ENCODE results near the gene ARSG. TPM values are rescaled to one million over a fixed set of nuclear protein-coding genes. Genes with fewer than 3 reads are reported as not detected.

ARSG gene
- total and polyA plus RNA-seq, 10 of the 15 experiments (the other 5 are each of a cell fraction or from before 2014, with no cell fraction given), result 2.9 to 13.5 (median 7.6) TPM

- FAIRE-seq (peak; percentile 80), ATAC-seq (peak; percentile 99), DNase-seq (ENCODE audit: low read depth, low spot score) (no peak)
- Histone ChIP-seq H4K20me1 (ENCODE audit: control insufficient read depth, insufficient read depth) (no peaks in the 10 kb centered on the region), H3K9ac (ENCODE audit: control insufficient read depth, insufficient read depth, low read length) (no peak overlapping the region), H3K36me3 (ENCODE audit: control insufficient read depth in 2 of 2, insufficient read depth in 2 of 2, low read length in 1 of 2) (no peaks in the 10 kb centered on the region), H3K4me2 (ENCODE audit: control insufficient read depth, insufficient read depth) (peak overlapping the region; percentile 34), H2AFZ (ENCODE audit: control insufficient read depth, low read depth, low read length) (peak overlapping the region; percentile 68), H3K27me3 (replicated peaks in 1 of 2; ENCODE audit: control insufficient read depth in 2 of 2, insufficient read depth in 2 of 2, low read length in 1 of 2) (no peaks in the 10 kb centered on the region), H3K4me3 (no peak overlapping the region), H3K79me2 (ENCODE audit: control insufficient read depth, insufficient read depth, low read length) (no peaks in the 10 kb centered on the region), H3K27ac (ENCODE audit: control insufficient read depth, insufficient read depth) (no peak overlapping the region), H3K9me3 (replicated peaks; ENCODE audit: control insufficient read depth, insufficient read depth, low read length) (no peaks in the 10 kb centered on the region), H3K4me1 (ENCODE audit: control insufficient read depth, insufficient read depth, low read length) (peaks cover 6% of the 10 kb centered on the region)
- POLR2A ChIA-PET, result interaction anchor here (1.4 kb wide), 1 partner anchor 18 kb away, joined by 4 read pairs; no protein-coding TSS in a partner anchor
- CTCF ChIA-PET, result interaction anchor here (0.7 to 4.4 kb wide), 41 partner anchors 8 to 362 kb away, joined by 3 to 103 read pairs (median 4); partner anchors contain the start of gene WIPI1
- WGBS (ENCODE audit: insufficient coverage, insufficient replicate concordance, low lambda C conversion rate, missing lambda C conversion rate), result under 1% methylated on average over 11 of the region's 11 CpGs
- RAD21 ChIA-PET (ENCODE audit: unreplicated experiment), result interaction anchor here (0.6 to 2.3 kb wide), 24 partner anchors 23 to 342 kb away, joined by 3 to 25 read pairs (median 4); partner anchors contain the start of gene AMZ2
- BruUV-seq (replicated peaks), result no TSS peak
- intact Hi-C loops (cut with micrococcal nuclease; ENCODE audit: unreplicated experiment) (loop anchor here (1.0 to 2.0 kb wide), 2 partner anchors 64 to 136 kb away; no protein-coding TSS in a partner anchor), in situ Hi-C loops (cut with MboI) (no loop called here)
- SMC1A ChIA-PET (ENCODE audit: uncharacterized antibody, unreplicated experiment), result interaction anchor here (0.6 to 3.2 kb wide), 29 partner anchors 8 to 226 kb away, joined by 3 to 50 read pairs (median 4); no protein-coding TSS in a partner anchor
- TF ChIP-seq POLR2AphosphoS2 (IDR thresholded peaks at IDR 0.05; ENCODE audit: low read depth, low read length) (no peak), SMC3 (IDR thresholded peaks at IDR 0.05; ENCODE audit: borderline replicate concordance, low read length) (peak; percentile 77), POLR2A (IDR thresholded peaks at IDR 0.05; ENCODE audit: low read depth, low read length) (peak; percentile 34; the same call in 1 of the 2 replicates), BCL3 (IDR thresholded peaks at IDR 0.05; ENCODE audit: borderline replicate concordance, insufficient read depth, low read depth, low read length, poor library complexity, severe bottlenecking) (no peak), NRF1 (conservative IDR thresholded peaks at IDR 0.05; ENCODE audit: low read depth, low read length) (no peak), YY1 (IDR thresholded peaks at IDR 0.05; ENCODE audit: low read depth, low read length) (peak; percentile 62; the same call in 1 of the 2 replicates), CREM (IDR thresholded peaks at IDR 0.05; ENCODE audit: low read depth) (peak; percentile 35; the same call in 1 of the 2 replicates), CTCF (IDR thresholded peaks at IDR 0.05 in 2 of 3, conservative IDR thresholded peaks at IDR 0.05 in 1 of 3; ENCODE audit: control insufficient read depth in 2 of 3, extremely low read depth in 1 of 3, insufficient read depth in 1 of 3, low read depth in 3 of 3, low read length in 3 of 3) (peak; percentile 84 to 89 (median 88)), CEBPB (IDR thresholded peaks at IDR 0.05; ENCODE audit: borderline replicate concordance in 1 of 2, low read depth in 2 of 2, low read length in 2 of 2) (peak in 1 of 2 experiments; percentile 54; a peak in 1 of 4 replicates), CREB1 (IDR thresholded peaks at IDR 0.05; ENCODE audit: low read depth) (0 out of 2 replicates have a peak, but pooled peaks have one; percentile 34), BACH1 (IDR thresholded peaks at IDR 0.05; ENCODE audit: borderline replicate concordance) (no peak), NFXL1 (IDR thresholded peaks at IDR 0.05; ENCODE audit: borderline replicate concordance) (no peak), ZNF207 (IDR thresholded peaks at IDR 0.05; ENCODE audit: borderline replicate concordance) (no peak), USF2 (IDR thresholded peaks at IDR 0.05; ENCODE audit: borderline replicate concordance, low read depth, low read length) (no peak), MLLT1 (IDR thresholded peaks at IDR 0.05) (no peak), RAD21 (IDR thresholded peaks at IDR 0.05; ENCODE audit: insufficient read depth, low read depth, low read length) (peak; percentile 82)
Observed at GRCh38 chr17:68398691-68399637, 107.7 kb downstream of the ARSG start.
